ENCODE measurements around the gene COL4A2. TPM values are rescaled to one million over a fixed set of nuclear protein-coding genes. Genes with fewer than 3 reads are reported as not detected.

Gene COL4A2
- total RNA-seq, 2 experiments from 2014 or later: not detected

DNA sequence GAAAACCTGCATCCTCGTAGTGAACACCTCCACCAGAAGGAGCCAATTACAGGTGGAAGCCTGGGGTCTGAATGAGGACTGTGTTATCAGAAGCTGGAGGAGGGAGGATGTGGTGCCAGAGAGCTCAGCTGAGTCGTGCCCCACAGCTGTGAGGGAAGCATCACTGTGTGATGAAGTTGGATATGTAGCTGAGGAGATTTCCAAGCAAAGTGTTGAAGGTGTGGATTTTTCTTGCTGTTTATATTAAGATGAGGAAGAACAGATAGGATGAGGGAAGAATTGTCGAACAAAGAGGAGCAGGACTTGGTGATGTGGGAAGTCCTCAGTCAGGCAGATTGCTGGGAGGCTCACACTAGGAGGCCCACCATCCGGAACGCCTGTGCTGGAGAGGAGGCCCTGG, 250.0 kb downstream of the COL4A2 start:
- POLR2A ChIA-PET: no interaction called here
- Mint-ChIP-seq H3K4me1 (ENCODE audit: low read depth) (peaks cover 12% of the 10 kb centered on the region), H3K9me3 (no peaks in the 10 kb centered on the region), H3K27ac (no peak overlapping the region), H3K27me3 (peaks cover 5% of the 10 kb centered on the region), H3K4me3 (no peak overlapping the region), H3K36me3 (ENCODE audit: low read depth) (peaks cover 6% of the 10 kb centered on the region)
- no peak for DNase-seq
- intact Hi-C loops (cut with micrococcal nuclease): no loop called here
- no peak for ATAC-seq
- CTCF ChIA-PET: no interaction called here
- TF ChIP-seq, protein P1, sequence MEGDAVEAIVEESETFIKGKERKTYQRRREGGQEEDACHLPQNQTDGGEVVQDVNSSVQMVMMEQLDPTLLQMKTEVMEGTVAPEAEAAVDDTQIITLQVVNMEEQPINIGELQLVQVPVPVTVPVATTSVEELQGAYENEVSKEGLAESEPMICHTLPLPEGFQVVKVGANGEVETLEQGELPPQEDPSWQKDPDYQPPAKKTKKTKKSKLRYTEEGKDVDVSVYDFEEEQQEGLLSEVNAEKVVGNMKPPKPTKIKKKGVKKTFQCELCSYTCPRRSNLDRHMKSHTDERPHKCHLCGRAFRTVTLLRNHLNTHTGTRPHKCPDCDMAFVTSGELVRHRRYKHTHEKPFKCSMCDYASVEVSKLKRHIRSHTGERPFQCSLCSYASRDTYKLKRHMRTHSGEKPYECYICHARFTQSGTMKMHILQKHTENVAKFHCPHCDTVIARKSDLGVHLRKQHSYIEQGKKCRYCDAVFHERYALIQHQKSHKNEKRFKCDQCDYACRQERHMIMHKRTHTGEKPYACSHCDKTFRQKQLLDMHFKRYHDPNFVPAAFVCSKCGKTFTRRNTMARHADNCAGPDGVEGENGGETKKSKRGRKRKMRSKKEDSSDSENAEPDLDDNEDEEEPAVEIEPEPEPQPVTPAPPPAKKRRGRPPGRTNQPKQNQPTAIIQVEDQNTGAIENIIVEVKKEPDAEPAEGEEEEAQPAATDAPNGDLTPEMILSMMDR (IDR thresholded peaks at IDR 0.05): no peak

DNA sequence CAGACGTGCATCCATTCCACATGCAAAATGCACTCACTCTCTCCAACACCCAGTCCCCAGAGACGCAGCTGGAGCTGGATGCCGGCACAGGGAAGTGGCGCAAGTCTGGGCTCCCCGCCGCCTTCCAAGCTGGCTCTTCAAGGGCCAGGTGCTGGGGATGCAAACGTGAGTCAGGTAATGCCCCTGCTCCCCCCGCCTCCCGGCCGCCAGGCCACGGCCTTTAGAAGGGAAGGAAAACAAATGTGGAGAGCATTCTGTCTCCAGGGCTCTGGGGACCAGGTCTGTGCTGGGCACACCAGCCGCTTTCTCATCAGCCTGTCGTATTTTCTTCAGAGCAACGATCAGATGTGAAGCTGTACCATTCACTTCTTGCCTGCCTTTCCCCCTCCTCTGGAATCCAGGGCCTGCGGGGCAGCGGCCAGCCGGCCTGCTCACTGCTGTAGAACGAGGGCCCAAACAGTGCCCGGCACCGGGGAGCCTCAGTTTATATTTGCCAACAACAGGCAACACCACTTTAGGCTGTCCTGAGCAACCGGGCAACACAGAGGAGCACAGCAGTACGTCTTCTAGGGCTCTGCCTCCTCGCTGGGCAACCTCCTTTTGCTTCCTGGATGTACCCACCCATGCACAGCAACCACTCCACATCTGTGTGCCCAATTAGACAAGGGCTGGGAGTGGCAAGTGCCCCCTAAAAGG, 250.7 kb downstream of the COL4A2 start:
- Mint-ChIP-seq H3K27ac (no peak overlapping the region), H3K4me1 (ENCODE audit: low read depth) (peaks cover 16% of the 10 kb centered on the region), H3K36me3 (ENCODE audit: low read depth) (peaks cover 6% of the 10 kb centered on the region), H3K27me3 (peaks cover 5% of the 10 kb centered on the region), H3K4me3 (no peak overlapping the region), H3K9me3 (no peaks in the 10 kb centered on the region)
- DNase-seq (no peak), ATAC-seq (no peak)
- ChIA-PET POLR2A (interaction anchor here (0.6 kb wide), 1 partner anchor 1775 kb away, joined by 3 read pairs; no protein-coding TSS in a partner anchor), CTCF (no interaction called here)
- TF ChIP-seq, protein P1 (IDR thresholded peaks at IDR 0.05): no peak
- intact Hi-C loops (cut with micrococcal nuclease): no loop called here

DNA sequence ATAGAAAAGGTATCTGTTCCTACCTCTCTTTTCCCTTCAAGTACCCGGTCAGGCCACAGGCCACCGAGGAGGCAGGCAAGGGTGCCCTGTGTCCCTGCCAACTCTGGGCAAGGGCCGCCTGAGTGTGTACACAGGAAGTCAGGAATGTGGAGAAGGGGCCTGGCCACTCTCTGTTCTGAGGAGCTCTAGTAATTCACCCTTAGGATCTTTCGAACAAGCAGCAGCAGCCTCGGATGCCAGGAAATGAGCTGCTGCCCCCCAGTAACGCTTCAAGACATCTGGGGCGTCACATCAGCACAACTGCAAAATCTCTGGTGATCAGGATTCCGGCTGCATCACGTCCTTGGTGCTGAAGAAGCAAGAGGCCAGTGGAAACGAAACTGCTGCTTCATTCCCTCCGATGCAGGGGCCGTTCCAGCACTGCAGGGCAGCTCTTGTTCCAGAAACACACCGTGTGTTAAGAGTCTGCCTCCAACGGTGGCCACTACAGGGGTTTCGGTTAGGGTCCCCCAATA, 252.4 kb downstream of the COL4A2 start:
- ChIA-PET CTCF (no interaction called here), POLR2A (no interaction called here)
- H3K27ac Mint-ChIP-seq: no peak overlapping the region
- peaks cover 17% of the 10 kb centered on the region for H3K4me1 Mint-ChIP-seq (ENCODE audit: low read depth)
- intact Hi-C loops (cut with micrococcal nuclease): no loop called here
- H3K9me3 Mint-ChIP-seq: no peaks in the 10 kb centered on the region
- peaks cover 6% of the 10 kb centered on the region for H3K36me3 Mint-ChIP-seq (ENCODE audit: low read depth)
- ATAC-seq (no peak), DNase-seq (no peak)
- peaks cover 11% of the 10 kb centered on the region for H3K27me3 Mint-ChIP-seq
- no peak overlapping the region for H3K4me3 Mint-ChIP-seq
- TF ChIP-seq, protein P1 (IDR thresholded peaks at IDR 0.05): no peak

DNA sequence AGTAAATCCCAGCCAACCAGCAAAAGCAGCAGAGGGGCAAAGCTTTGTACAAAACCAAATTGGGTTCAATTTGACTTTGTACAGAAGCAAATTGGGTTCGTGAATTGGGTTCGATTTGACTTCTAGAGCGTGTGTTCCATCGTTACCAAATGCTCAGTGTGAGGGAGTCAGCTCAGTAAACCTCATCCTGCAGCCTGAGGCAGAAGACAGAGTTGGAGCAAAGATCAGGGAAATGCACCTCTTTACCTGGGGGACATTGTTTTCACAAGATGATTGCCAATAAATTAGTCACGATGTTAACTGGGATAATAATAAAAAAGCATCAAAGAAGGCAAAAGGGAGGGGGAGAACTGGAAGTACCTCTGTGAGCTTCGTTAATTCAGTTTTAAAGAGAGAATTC, 252.9 kb downstream of the COL4A2 start:
- intact Hi-C loops (cut with micrococcal nuclease): no loop called here
- peak overlapping the region; percentile 10 for H3K4me3 Mint-ChIP-seq
- H3K27me3 Mint-ChIP-seq: peaks cover 15% of the 10 kb centered on the region
- DNase-seq (no peak), ATAC-seq (no peak)
- TF ChIP-seq, protein P1 (IDR thresholded peaks at IDR 0.05): no peak
- H3K4me1 Mint-ChIP-seq (ENCODE audit: low read depth): peaks cover 17% of the 10 kb centered on the region
- CTCF ChIA-PET: no interaction called here
- POLR2A ChIA-PET: interaction anchor here (1.8 kb wide), 1 partner anchor 8 kb away, joined by 3 read pairs; no protein-coding TSS in a partner anchor
- H3K36me3 Mint-ChIP-seq (ENCODE audit: low read depth): peaks cover 6% of the 10 kb centered on the region
- H3K9me3 Mint-ChIP-seq: no peaks in the 10 kb centered on the region
- no peak overlapping the region for H3K27ac Mint-ChIP-seq

DNA sequence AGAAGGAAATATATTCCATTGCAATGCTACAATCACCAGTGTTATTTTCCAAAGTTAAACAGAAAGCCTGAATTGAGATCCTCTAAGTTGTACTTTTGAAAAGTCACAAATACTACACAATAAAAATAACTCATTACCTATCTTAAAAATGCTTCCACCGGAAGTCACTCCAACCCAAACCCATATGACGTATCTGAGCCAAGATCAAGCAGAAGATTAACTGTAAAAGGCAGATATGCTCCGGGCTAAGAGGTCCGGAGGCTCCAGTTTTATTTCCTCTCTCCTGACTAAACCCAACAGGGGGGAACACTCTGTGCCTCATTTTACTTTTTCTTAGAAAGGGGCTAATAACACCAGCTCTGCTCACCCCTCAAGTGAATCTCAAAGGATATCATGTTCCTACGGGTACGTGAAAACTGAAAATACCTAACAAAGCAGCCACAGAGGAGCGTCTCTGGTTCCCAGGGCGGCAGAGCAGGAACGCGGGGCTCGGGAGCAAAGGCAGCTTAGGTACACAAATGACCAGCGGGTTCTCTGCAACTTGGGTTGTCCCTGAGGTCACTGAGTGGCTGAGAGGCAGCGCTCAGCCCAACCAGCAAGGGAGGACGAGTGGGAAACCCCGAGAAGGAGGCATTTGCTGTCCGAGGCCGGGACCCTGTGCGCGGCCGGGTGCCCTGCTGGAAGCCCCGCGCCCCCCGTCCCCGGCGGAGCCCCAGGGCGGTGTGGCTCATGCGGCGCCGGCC, 253.7 kb downstream of the COL4A2 start:
- Mint-ChIP-seq H3K9me3 (no peaks in the 10 kb centered on the region), H3K27ac (peak overlapping the region; percentile 44), H3K27me3 (peaks cover 15% of the 10 kb centered on the region), H3K4me1 (ENCODE audit: low read depth) (peaks cover 17% of the 10 kb centered on the region), H3K4me3 (peak overlapping the region; percentile 82), H3K36me3 (ENCODE audit: low read depth) (peaks cover 6% of the 10 kb centered on the region)
- TF ChIP-seq, protein P1 (IDR thresholded peaks at IDR 0.05): no peak
- ChIA-PET POLR2A (interaction anchor here (1.8 kb wide), 1 partner anchor 9 kb away, joined by 3 read pairs; no protein-coding TSS in a partner anchor), CTCF (no interaction called here)
- ATAC-seq (peak; percentile 31), DNase-seq (peak; percentile 11)
- intact Hi-C loops (cut with micrococcal nuclease): no loop called here
